ENCODE measurements around the gene RAMP1. TPM values are rescaled to one million over a fixed set of nuclear protein-coding genes. Genes with fewer than 3 reads are reported as not detected.
A peak's percentile ranks its signal among the peaks of the same experiment; 100 is the strongest.
"Not testable (repeated sequence)": the region's sequence is repeated elsewhere in the genome, so short reads cannot be mapped to it uniquely, and the experiment has no call there.

The RAMP1 gene
- total RNA-seq, 2 experiments from 2014 or later, result 5.8 to 5.9 TPM

GRCh38 chr2:237932731-237933131, 73.3 kb downstream of the RAMP1 start:
- Mint-ChIP-seq H3K27ac (no peak overlapping the region), H3K9me3 (ENCODE audit: insufficient read depth) (peaks cover 3% of the 10 kb centered on the region), H3K4me1 (ENCODE audit: low read depth) (peaks cover 13% of the 10 kb centered on the region), H3K36me3 (ENCODE audit: low read depth) (peaks cover 4% of the 10 kb centered on the region), H3K4me3 (no peak overlapping the region), H3K27me3 (ENCODE audit: low read depth) (no peaks in the 10 kb centered on the region)
- ATAC-seq (no peak), DNase-seq (no peak)
- CTCF ChIA-PET, result interaction anchor here (0.6 to 1.9 kb wide), 3 partner anchors 9 to 49 kb away, joined by 3 to 13 read pairs (median 3); no protein-coding TSS in a partner anchor
- POLR2A ChIA-PET, result no interaction called here

GRCh38 chr2:237934186-237934585, 74.8 kb downstream of the RAMP1 start:
- DNase-seq, result no peak
- Mint-ChIP-seq H3K27me3 (ENCODE audit: low read depth) (no peaks in the 10 kb centered on the region), H3K4me1 (ENCODE audit: low read depth) (peaks cover 13% of the 10 kb centered on the region), H3K27ac (no peak overlapping the region), H3K4me3 (no peak overlapping the region), H3K36me3 (ENCODE audit: low read depth) (peaks cover 4% of the 10 kb centered on the region), H3K9me3 (ENCODE audit: insufficient read depth) (no peaks in the 10 kb centered on the region)
- CTCF ChIA-PET, result no interaction called here
- POLR2A ChIA-PET, result no interaction called here
- no peak for ATAC-seq

GRCh38 chr2:237935740-237936452, 76.5 kb downstream of the RAMP1 start:
- no peak for DNase-seq
- Mint-ChIP-seq H3K36me3 (ENCODE audit: low read depth) (peaks cover 7% of the 10 kb centered on the region), H3K4me3 (no peak overlapping the region), H3K4me1 (ENCODE audit: low read depth) (peaks cover 24% of the 10 kb centered on the region), H3K27me3 (ENCODE audit: low read depth) (no peaks in the 10 kb centered on the region), H3K9me3 (ENCODE audit: insufficient read depth) (peaks cover 6% of the 10 kb centered on the region), H3K27ac (no peak overlapping the region)
- ATAC-seq, result no peak
- ChIA-PET CTCF (interaction anchor here (1.1 to 2.4 kb wide), 2 partner anchors 9 to 13 kb away, joined by 3 to 9 read pairs; no protein-coding TSS in a partner anchor), POLR2A (interaction anchor here (0.6 kb wide), 1 partner anchor 10 kb away, joined by 3 read pairs; no protein-coding TSS in a partner anchor)

GRCh38 chr2:237939251-237939650, 79.8 kb downstream of the RAMP1 start:
- no peak overlapping the region for H3K4me3 Mint-ChIP-seq
- CTCF ChIA-PET, result interaction anchor here (1.9 kb wide), 1 partner anchor 16 kb away, joined by 12 read pairs; no protein-coding TSS in a partner anchor
- no peak for ATAC-seq

GRCh38 chr2:237940828-237941227, 81.4 kb downstream of the RAMP1 start:
- ATAC-seq (no peak), DNase-seq (no peak)
- no peaks in the 10 kb centered on the region for H3K27me3 Mint-ChIP-seq (ENCODE audit: low read depth)
- H3K36me3 Mint-ChIP-seq (ENCODE audit: low read depth), result peaks cover 28% of the 10 kb centered on the region
- peak overlapping the region; percentile 90 for H3K27ac Mint-ChIP-seq
- POLR2A ChIA-PET, result interaction anchor here (1.0 kb wide), 1 partner anchor 29 kb away, joined by 4 read pairs; no protein-coding TSS in a partner anchor
- CTCF ChIA-PET, result interaction anchor here (1.7 to 1.9 kb wide), 2 partner anchors 17 to 28 kb away, joined by 6 to 12 read pairs; no protein-coding TSS in a partner anchor
- H3K9me3 Mint-ChIP-seq (ENCODE audit: insufficient read depth), result peaks cover 14% of the 10 kb centered on the region
- peaks cover 47% of the 10 kb centered on the region for H3K4me1 Mint-ChIP-seq (ENCODE audit: low read depth)
- no peak overlapping the region for H3K4me3 Mint-ChIP-seq

More at GRCh38 chr2:237939251-237939650, 79.8 kb downstream of the RAMP1 start:
- Mint-ChIP-seq H3K9me3 (ENCODE audit: insufficient read depth) (peaks cover 7% of the 10 kb centered on the region), H3K27me3 (ENCODE audit: low read depth) (no peaks in the 10 kb centered on the region), H3K27ac (peak overlapping the region; percentile 14), H3K4me1 (ENCODE audit: low read depth) (peaks cover 44% of the 10 kb centered on the region), H3K36me3 (ENCODE audit: low read depth) (peaks cover 18% of the 10 kb centered on the region)
- no peak for DNase-seq
- POLR2A ChIA-PET, result interaction anchor here (0.6 kb wide), 1 partner anchor 108 kb away, joined by 4 read pairs; no protein-coding TSS in a partner anchor

DNA sequence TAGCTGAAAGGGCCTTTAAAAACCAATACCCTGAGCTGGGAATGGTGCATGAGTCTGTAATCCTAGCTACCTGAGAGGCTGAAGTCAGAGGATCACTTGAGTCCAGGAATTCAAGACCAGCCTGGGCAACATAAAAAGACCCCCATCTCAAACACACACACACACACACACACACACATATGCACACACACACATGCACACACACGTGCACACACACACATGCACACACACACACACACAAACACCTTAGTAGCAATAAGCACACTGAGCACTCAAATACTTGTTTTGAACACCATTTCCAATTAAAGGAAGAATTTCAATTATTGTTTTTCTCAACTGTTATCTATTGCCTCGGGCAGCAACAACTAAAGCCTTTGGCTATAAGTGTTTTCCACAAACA, 81.8 kb downstream of the RAMP1 start:
- ChIA-PET POLR2A (interaction anchor here (1.0 kb wide), 1 partner anchor 29 kb away, joined by 4 read pairs; no protein-coding TSS in a partner anchor), CTCF (interaction anchor here (0.8 to 2.3 kb wide), 5 partner anchors 9 to 82 kb away, joined by 3 to 10 read pairs (median 5); partner anchors contain the start of gene RAMP1)
- H3K9me3 Mint-ChIP-seq (ENCODE audit: insufficient read depth), result peaks cover 19% of the 10 kb centered on the region
- no peak overlapping the region for H3K4me3 Mint-ChIP-seq
- H3K27me3 Mint-ChIP-seq (ENCODE audit: low read depth), result no peaks in the 10 kb centered on the region
- peak overlapping the region; percentile 90 for H3K27ac Mint-ChIP-seq
- DNase-seq (no peak), ATAC-seq (no peak)
- peaks cover 31% of the 10 kb centered on the region for H3K36me3 Mint-ChIP-seq (ENCODE audit: low read depth)
- peaks cover 49% of the 10 kb centered on the region for H3K4me1 Mint-ChIP-seq (ENCODE audit: low read depth)

GRCh38 chr2:237942513-237942899, 83.1 kb downstream of the RAMP1 start:
- H3K27me3 Mint-ChIP-seq (ENCODE audit: low read depth), result no peaks in the 10 kb centered on the region
- ATAC-seq, result no peak
- POLR2A ChIA-PET, result no interaction called here

DNA sequence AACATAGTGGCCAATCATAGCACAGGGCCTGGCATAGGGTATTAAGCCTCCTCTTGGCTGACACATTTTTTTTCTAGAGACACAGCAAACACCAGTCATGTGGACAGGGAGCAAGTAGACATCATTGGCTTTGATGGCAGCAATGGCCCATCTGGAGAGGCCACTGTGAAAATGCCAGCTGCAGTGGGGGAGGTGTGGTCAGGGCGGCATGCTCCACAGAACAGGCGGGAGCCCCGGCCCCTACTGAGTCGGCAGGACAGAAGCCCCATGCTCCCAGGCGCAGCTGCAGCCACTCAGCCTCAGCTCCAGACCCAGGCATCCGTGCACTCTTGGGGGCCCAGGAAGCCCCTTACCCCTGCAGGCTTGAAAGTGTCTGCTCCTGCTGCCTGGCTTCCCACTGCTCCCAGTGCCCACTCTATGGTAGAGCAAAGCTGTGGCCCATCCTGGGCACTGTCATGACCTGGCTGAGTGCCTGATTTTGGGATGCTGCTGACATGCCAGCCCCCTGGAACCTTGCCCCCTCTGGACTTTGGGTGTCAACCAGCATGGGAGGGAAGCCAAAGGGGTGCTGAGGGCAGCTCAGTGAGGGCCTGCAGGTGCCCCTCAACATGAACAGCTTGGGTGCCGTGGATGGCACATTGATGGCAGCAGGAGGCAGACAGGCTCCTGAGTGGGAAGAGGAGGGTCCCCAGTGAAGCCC, 84.1 kb downstream of the RAMP1 start:
- POLR2A ChIA-PET, result no interaction called here

More at GRCh38 chr2:237942513-237942899, 83.1 kb downstream of the RAMP1 start:
- H3K4me1 Mint-ChIP-seq (ENCODE audit: low read depth), result peaks cover 59% of the 10 kb centered on the region
- DNase-seq, result no peak
- peaks cover 32% of the 10 kb centered on the region for H3K36me3 Mint-ChIP-seq (ENCODE audit: low read depth)
- H3K27ac Mint-ChIP-seq, result peak overlapping the region; percentile 90
- H3K9me3 Mint-ChIP-seq (ENCODE audit: insufficient read depth), result peaks cover 19% of the 10 kb centered on the region
- CTCF ChIA-PET, result interaction anchor here (0.6 to 2.3 kb wide), 8 partner anchors 10 to 321 kb away, joined by 3 to 10 read pairs (median 4); partner anchors contain the start of gene RAMP1
- peak overlapping the region; percentile 12 for H3K4me3 Mint-ChIP-seq

GRCh38 chr2:237944302-237944701, 84.9 kb downstream of the RAMP1 start:
- ATAC-seq, result no peak
- no peak for DNase-seq
- CTCF ChIA-PET, result interaction anchor here (0.9 to 1.4 kb wide), 2 partner anchors 24 to 319 kb away, joined by 4 read pairs; no protein-coding TSS in a partner anchor
- Mint-ChIP-seq H3K9me3 (ENCODE audit: insufficient read depth) (peaks cover 19% of the 10 kb centered on the region), H3K36me3 (ENCODE audit: low read depth) (peaks cover 32% of the 10 kb centered on the region), H3K4me3 (no peak overlapping the region), H3K4me1 (ENCODE audit: low read depth) (peaks cover 59% of the 10 kb centered on the region), H3K27ac (peak overlapping the region; percentile 74), H3K27me3 (ENCODE audit: low read depth) (no peaks in the 10 kb centered on the region)
- POLR2A ChIA-PET, result no interaction called here

More for the DNA sequence above, 84.1 kb downstream of the RAMP1 start:
- H3K9me3 Mint-ChIP-seq (ENCODE audit: insufficient read depth), result peaks cover 19% of the 10 kb centered on the region
- peaks cover 59% of the 10 kb centered on the region for H3K4me1 Mint-ChIP-seq (ENCODE audit: low read depth)
- ATAC-seq, result no peak
- CTCF ChIA-PET, result interaction anchor here (0.7 to 2.3 kb wide), 3 partner anchors 20 to 117 kb away, joined by 3 to 10 read pairs (median 3); no protein-coding TSS in a partner anchor
- H3K36me3 Mint-ChIP-seq (ENCODE audit: low read depth), result peaks cover 32% of the 10 kb centered on the region
- no peak for DNase-seq
- H3K27me3 Mint-ChIP-seq (ENCODE audit: low read depth), result no peaks in the 10 kb centered on the region
- peak overlapping the region; percentile 54 for H3K27ac Mint-ChIP-seq
- no peak overlapping the region for H3K4me3 Mint-ChIP-seq

DNA sequence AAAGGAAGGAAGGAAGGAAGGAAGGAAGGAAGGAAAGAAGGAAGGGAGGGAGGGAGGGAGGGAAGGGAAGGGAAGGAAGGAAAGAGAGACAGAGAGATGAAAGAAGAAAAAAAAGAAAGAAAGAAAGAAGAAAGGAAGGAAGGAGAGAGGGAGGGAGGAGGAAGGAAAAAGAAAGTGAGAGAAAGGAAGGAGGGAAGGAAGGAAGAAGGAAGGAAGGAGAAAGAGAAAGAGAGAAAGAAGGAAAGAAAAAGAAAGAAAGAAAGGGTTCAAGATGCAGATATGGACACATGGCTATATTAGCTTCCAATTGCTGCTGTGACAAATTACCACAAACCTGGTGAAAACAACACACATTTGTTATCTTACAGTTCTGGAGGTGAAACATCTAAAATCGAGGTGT, 87.0 kb downstream of the RAMP1 start:
- no peaks in the 10 kb centered on the region for H3K27me3 Mint-ChIP-seq (ENCODE audit: low read depth)
- H3K4me3 Mint-ChIP-seq, result no peak overlapping the region
- CTCF ChIA-PET, result interaction anchor here (1.9 kb wide), 1 partner anchor 22 kb away, joined by 5 read pairs; no protein-coding TSS in a partner anchor
- H3K9me3 Mint-ChIP-seq (ENCODE audit: insufficient read depth), result peaks cover 13% of the 10 kb centered on the region
- DNase-seq, result no peak
- no peak overlapping the region for H3K27ac Mint-ChIP-seq
- no peak for ATAC-seq
- peaks cover 43% of the 10 kb centered on the region for H3K4me1 Mint-ChIP-seq (ENCODE audit: low read depth)
- POLR2A ChIA-PET, result interaction anchor here (0.5 kb wide), 1 partner anchor 11 kb away, joined by 3 read pairs; no protein-coding TSS in a partner anchor
- peaks cover 25% of the 10 kb centered on the region for H3K36me3 Mint-ChIP-seq (ENCODE audit: low read depth)

GRCh38 chr2:237951354-237951753, 91.9 kb downstream of the RAMP1 start:
- H3K36me3 Mint-ChIP-seq (ENCODE audit: low read depth); ATAC-seq; H3K27ac Mint-ChIP-seq; H3K9me3 Mint-ChIP-seq (ENCODE audit: insufficient read depth); POLR2A ChIA-PET; DNase-seq; H3K4me3 Mint-ChIP-seq: not testable (repeated sequence)
- peaks cover 20% of the 10 kb centered on the region for H3K27me3 Mint-ChIP-seq (ENCODE audit: low read depth)
- peaks cover 13% of the 10 kb centered on the region for H3K4me1 Mint-ChIP-seq (ENCODE audit: low read depth)
- CTCF ChIA-PET, result interaction anchor here (1.2 to 1.3 kb wide), 2 partner anchors 28 to 32 kb away, joined by 3 read pairs; no protein-coding TSS in a partner anchor
